Islet precursor cell (in vitro differentiated cells): ENCODE data around the gene GPR132.
"Not testable (repeated sequence)": the region's sequence is repeated elsewhere in the genome, so short reads cannot be mapped to it uniquely, and the experiment has no call there.

Experiments used
- DNase-seq: peaks from one replicate; pipeline ENCODE4 v3.0.0-alpha.2; 2018

Gene GPR132

DNA sequence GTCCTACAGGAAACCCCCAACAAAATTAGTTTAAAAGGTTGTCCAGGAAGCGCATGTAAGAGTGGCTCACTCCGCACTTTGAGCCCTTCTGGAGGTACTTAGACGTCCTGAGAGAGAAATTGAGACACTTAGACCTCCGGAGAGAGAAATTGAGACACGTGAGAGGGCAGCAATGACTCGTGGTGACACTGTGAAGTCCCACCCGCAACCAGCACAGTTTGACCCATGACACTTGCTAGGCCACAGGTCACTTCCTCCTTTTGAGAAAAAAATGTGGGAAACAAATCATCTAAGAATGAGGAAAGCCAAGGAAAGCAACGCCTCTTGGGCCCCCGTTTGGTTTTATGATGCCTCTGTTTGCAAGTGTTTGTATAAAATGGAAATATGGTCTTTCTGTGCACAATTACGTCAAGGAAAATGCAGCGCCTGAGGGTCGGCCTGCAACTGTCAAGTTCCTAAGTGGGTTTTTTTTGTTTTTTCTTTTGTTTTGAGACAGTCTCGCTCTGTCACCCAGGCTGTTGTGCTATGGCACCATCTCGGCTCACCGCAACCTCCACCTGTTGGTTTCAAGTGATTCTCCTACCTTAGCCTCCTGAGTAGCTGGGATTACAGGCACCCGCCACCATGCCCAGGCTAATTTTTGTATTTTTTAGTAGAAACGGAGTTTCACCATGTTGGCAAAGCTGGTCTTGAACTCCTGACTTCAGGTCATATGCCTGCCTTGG lies 30.8 kb downstream of the GPR132 start:
- no peak for DNase-seq

DNA sequence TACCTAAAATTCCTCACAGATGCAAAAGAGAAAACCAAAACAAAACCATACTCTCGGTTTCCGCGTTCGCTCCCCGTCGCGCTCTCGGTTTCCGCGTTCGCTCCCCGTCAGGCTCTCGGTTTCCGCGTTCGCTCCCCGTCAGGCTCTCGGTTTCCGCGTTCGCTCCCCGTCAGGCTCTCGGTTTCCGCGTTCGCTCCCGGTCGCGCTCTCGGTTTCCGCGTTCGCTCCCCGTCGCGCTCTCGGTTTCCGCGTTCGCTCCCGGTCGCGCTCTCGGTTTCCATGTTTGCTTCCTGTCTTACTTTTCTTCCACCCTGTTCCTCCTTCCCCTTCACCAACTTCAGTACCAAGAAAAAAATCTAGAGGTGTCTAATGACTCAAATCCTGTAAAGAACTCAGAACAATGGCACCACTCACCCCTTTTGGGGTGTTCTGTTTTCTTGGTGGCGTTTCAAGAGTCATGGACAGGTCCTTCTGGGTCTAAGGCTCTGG lies 31.8 kb downstream of the GPR132 start:
- DNase-seq, result not testable (repeated sequence)

DNA sequence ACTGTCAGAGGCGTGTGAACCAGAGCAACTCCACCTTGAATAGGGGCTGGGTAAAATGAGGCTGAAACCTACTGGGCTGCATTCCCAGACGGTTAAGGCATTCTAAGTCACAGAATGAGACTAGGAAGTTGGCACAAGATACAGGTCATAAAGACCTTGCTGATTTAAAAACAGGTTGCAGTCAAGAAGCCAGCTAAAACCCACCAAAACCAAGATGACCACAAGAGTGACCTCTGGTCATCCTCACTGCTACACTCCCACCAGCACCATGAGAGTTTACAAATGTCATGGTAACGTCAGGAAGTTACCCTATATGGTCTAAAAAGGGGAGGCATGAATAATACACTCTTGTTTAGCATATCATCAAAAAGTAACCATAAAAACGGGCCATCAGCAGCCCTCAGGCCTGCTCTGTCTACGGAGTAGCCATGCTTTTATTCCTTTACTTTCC lies 32.8 kb downstream of the GPR132 start:
- DNase-seq, result peak; percentile 70

DNA sequence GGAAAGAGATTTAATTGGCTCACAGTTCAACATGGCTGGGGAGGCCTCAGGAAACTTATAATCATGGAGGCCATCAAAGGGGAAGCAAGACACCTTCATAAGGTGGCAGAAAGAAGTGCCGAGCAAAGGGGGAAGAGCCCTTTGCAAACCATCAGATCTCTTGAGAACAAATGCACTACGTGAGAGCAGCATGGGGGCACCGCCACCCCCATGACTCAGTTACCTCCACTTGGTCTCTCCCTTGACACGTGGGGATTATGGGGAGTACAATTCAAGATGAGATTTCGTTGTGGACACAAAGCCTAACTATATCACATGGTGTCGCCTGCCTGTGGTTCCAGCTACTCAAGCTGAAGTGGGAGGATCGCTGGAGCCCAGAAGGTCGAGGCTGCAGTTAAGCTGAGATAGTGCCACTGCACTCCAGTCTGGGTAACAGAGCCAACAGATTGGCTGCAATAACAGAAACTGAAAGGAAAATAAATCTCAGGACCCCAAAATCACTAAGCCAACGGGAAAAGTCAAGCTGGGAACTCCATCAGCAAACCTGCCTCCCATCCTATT lies 34.3 kb downstream of the GPR132 start:
- no peak for DNase-seq

DNA sequence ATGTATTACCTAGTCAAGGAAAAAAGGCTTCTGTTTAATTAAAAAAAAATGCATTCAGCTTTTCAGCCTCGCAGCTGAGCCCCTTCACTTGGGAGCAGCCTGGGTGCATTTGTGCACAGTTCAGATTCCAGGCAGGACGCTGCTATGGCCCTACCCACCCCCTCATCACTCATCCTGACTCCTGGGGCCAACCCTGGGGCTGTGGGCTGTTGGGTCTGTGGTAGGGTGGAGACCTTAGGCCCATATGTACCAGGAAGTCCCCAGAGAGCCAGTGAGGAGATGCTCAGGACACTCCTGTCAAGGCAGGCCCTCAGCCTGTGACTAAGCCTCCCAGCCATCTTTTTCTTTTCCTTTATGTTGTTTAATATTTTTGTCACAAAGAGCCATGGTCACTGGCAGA lies 35.0 kb downstream of the GPR132 start:
- DNase-seq, result no peak

DNA sequence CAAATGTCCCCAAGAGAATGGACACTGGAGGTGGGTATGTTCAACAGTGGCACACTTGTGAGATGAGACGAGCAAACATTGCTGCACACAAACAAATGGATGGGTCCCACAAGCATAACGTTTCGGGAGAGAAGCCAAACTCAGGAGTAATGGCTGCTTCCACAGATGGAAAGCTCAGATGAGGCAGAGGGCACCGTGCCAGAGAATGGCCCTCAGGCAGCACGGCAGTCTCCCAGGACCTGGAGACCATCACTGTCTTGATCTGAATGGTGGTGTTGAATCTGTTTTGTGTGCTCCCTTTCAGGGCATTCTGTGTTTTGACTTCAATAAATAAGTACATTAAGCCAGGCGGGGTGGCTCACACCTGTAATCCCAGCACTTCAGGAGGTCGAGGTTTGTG lies 35.8 kb downstream of the GPR132 start:
- DNase-seq, result no peak

DNA sequence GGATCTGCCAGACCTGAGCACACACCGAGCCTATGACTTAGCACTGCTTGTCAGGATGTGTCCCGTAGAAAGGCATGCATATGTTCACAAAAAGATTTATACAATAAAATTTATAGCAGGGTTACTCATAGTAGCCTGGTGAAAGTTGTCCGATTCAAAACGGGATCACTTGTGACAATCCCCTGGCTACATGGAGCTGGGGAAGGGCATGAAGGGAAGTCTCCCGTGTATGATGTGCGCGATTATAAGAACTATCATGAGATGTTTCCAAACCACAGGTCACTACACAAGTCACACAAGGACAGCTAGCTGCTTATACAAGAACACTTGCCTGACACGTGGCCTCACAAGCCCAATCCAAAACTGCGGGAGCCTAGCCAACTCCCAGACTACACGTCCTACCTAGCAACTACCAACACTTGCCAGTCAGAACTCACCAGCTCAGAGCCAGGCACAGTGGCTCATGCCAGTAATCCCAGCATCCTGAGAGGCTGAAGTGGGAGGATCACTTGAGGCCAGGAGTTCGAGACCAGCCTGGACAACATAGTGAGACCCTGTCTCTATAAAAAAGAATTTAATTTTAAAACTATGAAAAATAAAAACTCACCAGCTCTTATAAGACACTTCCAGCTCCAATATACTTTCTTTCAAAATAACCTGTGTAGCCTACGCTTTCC lies 36.8 kb downstream of the GPR132 start:
- DNase-seq, result no peak

DNA sequence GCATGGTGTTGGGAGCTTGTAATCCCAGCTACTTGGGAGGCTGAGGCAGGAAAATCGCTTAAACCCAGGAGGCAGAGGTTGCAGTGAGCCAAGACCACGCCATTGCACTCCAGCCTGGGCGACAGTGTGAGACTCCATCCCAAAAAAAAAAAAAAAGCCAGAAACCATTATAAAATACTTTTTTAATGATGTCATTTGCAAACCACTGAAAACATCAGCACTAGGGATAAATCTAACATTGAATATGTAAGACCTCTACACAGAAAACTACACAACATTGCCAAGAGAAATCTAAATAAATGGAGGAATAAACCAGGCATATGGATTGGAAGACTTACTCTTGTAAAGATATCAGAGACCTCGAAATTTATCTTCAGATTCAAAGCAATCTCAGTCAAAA lies 37.5 kb downstream of the GPR132 start:
- DNase-seq, result not testable (repeated sequence)

DNA sequence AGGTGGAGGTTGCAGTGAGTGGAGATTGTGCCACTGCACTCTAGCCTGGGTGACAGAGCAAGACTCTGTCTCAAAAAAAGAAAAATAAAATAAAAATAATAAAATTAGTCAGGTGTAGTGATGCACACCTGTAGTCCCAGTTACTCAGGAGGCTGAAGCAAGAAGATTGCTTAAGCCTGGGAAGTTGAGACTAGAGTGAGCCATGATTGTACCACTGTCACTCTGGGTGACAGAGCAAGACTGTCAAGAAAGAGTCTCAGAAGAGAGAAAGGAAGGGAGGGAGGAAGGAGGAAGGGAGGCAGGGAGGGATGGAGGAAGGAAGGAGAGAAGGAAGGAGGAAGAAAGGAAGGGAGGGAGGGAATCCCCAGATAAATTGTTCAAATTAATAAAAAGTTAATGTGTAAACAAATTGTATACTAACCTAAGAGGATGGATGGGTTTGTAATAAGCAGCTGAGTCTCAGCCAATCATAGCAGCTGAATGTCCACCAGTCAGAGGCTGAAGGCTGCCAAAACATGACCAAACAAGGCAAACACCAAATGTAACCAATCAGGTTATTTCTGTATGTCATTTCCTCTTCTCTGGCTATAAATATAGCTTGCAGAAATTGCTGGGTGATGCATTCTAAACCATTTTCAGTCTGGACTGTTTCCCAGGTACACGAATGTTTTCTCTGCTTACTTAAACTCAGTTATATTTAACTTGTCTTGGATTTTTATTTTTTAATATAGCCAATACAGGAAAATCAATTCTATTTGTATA lies 38.2 kb downstream of the GPR132 start:
- no peak for DNase-seq

DNA sequence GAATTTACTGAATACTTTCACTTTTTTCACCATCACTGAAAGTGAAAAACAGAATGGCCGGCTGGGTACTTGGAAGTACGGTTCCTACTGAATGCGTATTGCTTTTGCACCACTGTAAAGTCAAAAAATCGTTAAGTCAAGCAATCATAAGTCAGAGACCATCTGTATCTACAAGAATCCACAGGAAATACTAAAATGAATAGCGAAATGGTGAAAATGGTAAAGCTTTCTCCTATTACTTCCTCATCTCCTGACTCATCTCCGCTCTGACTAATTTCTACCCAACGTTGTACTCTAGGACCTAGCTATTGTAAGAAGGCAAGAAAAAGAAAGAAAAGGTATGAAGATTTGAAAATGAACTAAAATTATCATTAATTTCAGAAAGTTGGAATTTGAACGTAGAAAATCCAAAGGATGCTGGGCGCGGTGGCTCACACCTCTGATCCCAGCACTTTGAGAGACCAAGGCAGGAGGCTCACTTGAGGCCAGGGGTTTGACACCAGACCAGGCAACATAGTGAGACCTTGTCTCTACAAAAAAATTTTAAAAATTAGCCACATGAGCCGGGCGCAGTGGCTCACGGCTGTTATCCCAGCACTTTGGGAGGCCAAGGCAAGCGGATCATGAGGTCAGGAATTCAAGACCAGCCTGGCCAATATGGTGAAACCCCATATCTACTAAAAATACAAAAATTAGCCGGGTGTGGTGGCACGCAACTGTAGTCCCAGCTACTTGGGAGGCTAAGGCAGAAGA lies 39.0 kb downstream of the GPR132 start:
- DNase-seq, result no peak

DNA sequence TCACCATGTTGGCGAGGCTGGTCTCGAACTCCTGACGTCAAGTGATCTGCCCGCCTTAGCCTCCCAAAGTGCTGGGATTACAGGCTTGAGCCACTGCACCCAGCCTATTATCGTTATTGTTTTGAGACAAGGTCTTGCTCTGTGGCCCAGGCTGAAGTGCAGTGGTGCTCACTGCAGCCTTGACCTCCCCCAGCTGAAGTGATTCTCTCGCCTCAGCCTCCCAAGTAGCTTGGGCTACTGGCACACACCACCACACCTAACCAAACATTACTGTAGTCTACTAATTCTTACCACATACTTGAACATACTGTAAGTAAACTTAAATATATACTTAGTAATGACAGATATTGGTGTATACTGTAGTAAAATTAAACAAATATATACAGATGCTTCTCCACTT lies 39.8 kb downstream of the GPR132 start:
- DNase-seq, result no peak

DNA sequence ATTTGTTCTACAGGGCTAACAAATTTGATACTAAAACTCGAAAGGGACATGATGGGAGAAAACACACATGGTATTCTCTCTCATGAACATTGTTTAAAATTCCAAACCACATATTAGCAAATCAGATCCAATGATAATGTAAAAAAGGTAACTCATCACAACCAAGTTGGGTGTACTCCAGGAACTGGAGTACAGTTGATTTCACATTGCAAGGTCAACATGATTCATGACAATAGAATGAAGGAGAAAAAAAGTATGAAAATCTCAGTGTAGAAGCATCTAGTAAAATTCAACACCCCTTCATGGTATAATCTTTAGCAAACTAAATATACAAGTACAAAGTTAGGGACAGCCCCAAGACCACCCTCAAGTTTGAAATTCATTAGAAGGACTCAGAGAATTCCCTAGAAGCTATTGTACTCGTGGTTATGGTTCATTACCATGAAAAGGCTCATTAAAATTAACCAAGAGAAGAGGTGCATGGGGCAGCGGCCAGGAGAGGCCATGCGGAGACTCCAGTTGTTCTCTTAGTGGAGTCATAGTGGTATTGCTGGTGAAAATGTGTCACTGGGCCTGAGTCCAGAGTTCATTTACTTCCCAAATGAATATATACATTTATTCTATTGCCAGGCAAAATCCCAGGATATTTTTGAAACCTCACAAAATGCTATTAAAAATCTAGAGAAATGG lies 41.3 kb downstream of the GPR132 start:
- DNase-seq, result no peak

DNA sequence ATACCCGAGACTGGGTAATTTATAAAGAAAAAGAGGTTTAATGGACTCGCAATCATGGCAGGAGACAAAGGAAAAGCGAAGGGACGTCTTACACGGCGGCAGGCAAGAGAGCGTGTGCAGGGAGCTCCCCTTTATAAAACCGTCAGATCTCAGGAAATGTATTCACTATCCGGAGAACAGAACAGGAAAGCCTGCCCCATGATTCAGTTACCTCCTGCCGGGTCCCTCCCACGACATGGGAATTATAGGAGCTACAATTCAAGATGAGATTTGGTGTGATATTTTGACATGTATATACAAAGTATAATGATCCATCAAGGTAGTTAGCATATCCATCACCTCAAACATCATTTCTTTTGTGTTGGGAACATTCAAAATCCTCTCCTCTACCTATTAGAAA lies 42.1 kb downstream of the GPR132 start:
- no peak for DNase-seq

DNA sequence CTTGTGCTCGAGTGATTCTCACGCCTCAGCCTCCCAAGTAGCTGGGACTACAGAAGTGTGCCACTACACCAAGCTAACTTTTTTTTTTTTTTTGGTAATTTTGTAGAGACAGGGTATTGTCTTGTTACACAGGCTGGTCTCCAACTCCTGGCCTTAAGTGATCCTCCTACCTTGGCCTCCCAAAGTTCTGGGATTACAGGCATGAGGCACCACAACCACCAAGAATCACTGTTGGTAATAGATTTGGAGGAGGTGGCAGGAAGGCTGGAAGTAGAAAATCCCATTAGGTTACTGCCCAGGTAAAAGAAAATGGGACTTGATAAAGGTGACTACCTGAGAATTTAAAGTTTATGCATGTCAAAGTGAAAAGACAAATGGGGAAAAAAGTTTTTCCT lies 43.0 kb downstream of the GPR132 start:
- DNase-seq, result no peak

DNA sequence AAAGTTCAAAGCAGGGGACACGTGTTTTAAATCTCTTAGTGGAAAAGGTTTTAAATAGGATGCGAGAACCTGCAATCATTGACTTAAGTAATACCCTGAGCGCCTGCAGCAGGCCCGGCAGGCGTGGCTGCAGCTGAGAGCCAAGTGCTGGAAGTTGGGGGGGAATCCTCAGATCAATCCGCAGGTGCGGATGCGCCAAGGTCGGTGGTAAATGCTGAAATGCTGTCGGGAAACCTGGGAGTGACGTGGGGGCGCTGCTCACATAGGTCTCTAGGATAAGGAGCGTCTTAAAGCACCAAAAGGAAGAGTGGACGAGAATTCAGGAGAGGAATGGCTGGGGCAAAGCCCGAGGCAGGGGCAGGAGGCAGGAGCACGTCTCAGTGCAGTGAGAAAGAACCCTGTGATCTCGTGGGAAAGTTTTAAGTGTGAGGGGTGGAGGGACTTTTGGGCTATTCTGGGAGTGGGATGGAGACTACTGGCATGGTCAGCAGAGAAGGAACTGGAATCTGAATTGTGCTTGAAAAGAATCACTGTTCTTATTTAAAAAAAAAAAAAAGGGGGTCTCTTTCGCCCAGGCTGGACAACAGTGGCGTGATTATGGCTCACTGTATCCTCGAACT lies 43.5 kb downstream of the GPR132 start:
- peak; percentile 83 for DNase-seq

DNA sequence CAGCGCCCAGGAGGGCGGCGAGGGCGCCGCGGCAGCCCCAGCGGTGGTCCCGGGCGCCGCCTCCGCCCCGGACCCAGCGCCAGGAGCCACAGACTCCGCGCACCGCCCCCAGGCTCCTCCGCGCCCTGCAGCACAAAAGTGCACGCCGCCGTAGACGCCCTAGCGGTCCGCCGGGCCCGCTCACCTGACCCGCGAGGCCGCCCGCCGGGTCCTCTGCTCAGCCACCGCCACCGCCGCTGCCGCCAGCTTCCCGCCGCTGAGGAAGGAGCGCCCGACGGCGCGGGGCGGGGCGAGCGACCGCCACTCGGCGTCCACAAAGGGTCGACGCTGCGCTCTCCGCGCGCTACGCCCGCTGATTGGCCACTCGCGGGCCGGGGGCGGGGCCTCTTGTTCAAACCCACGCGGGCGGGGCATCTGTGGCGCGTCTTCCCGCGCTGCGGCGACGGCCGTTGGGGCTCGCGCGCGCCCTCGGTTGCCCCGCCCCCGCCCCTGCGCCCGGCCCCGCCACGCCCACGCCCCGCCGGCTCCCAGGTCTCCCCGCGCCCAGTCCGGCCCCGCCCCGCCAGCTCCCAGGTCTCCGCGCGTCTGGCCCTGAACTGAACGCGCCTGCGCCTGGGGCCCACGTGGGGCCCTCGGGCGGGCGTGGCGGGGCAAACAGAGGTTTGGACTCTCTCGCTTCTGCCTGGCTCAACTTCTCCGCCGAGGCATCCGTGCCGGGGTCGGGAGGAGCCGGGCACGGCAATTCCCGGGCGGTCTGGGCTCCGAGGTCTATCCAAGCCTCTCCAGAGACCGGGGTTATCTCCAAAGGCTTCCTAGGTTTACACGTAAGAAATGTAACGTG lies 44.2 kb downstream of the GPR132 start, which contains the start of gene CDCA4:
Gene CDCA4, minus strand, starts transcription at position 269 of the 841 bp plus-strand sequence. CDS start 9,154 bp downstream, outside the sequence.
- peak; percentile 98 for DNase-seq

DNA sequence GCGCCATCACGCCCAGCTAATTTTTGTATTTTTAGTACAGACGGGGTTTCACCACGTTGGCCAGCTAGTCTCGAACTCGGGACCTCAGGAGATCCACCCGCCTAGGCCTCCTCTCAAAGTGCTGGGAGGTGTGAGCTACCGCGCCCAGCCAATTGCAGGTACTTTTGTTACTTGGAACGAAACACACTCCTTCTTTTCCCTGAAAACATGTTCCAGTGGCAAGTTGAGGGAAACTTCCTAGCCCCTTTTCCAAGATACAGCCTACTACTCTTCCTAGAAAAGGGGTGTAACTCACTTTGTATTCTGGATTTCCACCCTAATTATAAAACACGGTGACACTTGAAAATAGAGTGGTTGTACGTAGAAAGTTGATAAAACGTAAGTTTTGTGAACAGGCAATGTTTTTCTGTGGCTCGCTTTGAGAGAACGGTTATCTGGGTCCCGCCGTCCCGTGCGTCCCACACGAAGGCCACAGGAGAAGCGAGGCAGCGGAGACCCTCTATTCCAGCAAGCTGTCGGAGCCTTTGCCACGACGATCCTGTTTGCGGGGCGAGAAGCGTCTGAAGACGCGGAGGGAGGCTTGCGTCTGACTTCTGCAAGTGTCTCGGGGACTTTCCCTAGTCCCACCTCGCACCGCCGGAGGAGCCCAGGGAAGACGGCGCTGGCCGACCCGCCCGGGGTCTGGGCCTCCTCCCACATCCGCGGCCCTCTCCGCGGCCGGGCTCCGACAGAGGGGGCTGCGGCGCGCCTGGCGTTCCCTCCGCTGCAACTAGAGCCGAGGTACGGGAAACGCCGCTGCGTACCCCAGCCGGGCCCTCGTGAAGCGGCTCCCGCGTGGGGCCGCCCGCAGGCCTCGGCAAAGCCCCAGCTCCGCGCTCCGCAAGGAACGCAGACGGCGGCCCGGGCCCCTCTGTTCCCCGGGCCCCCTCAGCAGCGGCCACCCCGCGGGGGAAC lies 45.1 kb downstream of the GPR132 start:
- peak; percentile 69 for DNase-seq

DNA sequence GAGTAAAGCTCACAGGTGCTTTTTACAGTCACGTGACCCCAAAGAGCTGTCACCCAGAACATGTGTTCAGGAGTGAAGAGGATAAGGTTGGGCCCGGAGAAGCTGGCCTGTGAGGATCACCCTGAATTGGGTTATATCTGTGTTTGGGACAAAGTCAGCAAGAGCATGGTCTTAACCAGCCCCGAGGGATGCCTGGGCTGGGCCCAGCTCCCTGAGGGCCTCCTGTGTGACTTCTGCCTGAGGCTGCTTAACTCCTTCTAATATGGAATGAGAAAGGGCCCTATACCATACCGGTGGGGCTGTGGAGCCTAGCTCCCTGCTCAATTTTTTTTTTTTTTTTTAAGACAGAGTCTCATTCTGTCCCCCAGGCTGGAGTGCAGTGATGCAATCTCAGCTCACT lies 46.8 kb downstream of the GPR132 start:
- no peak for DNase-seq

DNA sequence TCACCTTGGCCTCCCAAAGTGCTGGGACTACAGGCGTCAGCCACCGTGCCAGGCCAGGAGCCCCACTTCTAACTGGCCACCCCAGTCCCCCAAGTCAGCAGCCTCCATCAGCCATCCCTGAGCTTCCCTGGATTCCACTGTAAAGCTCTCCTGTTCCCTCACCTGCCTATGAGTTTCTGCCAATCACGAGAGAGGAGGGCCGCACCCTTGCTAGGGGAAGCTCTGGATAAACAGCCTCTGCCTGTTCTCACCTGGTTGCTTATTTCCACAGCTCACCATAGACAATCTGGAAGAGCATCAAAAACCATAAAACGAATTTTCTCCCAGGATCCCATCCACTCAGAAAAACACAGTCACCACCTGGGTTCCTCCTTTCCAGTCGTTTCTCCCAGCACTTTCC lies 49.3 kb downstream of the GPR132 start:
- DNase-seq, result no peak
